ENCODE data around the gene LARP4.

The LARP4 gene

GRCh38 chr12:50402264-50403000 is 1.7 kb downstream of the LARP4 start:
- no peaks in the 10 kb centered on the region for H3K9me3 ChIP-seq (replicated peaks; ENCODE audit: insufficient read depth, low read length)
- H2AFZ ChIP-seq (ENCODE audit: low read length), result no peak overlapping the region
- no peaks in the 10 kb centered on the region for H3K4me1 ChIP-seq (ENCODE audit: low read length)
- H3K4me2 ChIP-seq (ENCODE audit: low read depth, low read length), result peak overlapping the region; percentile 83
- peak overlapping the region; percentile 96 for H3K4me3 ChIP-seq (ENCODE audit: low read length)
- no peaks in the 10 kb centered on the region for H3K9me2 ChIP-seq (replicated peaks; ENCODE audit: insufficient read depth, low read length)
- no peaks in the 10 kb centered on the region for H3K36me3 ChIP-seq (replicated peaks; ENCODE audit: insufficient read depth, low read length)
- peaks cover 7% of the 10 kb centered on the region; the same call in 1 of the 2 replicates for H4K20me1 ChIP-seq (ENCODE audit: insufficient read depth, low read length)
- H3F3A ChIP-seq (ENCODE audit: insufficient read depth, low read length), result peaks cover 18% of the 10 kb centered on the region
- TF ChIP-seq EZH2phosphoT487 (IDR thresholded peaks at IDR 0.05; ENCODE audit: low read length) (no peak), EZH2 (optimal IDR thresholded peaks at IDR 0.05; ENCODE audit: low read depth, low read length) (no peak), CTCF (IDR thresholded peaks at IDR 0.05; ENCODE audit: low read length) (no peak)
- H3K9ac ChIP-seq (ENCODE audit: low read length), result peak overlapping the region; percentile 80; the same call in 1 of the 2 replicates
- no peaks in the 10 kb centered on the region for H3K27me3 ChIP-seq (replicated peaks; ENCODE audit: insufficient read depth, low read length)
- DNase-seq, result no peak
- peaks cover 68% of the 10 kb centered on the region for H3K79me2 ChIP-seq (ENCODE audit: low read length)
- H3K27ac ChIP-seq (ENCODE audit: low read length), result no peak overlapping the region

GRCh38 chr12:50403001-50403440 is 2.3 kb downstream of the LARP4 start:
- H2AFZ ChIP-seq (ENCODE audit: low read length), result no peak overlapping the region
- peaks cover 74% of the 10 kb centered on the region for H3K79me2 ChIP-seq (ENCODE audit: low read length)
- H3K4me3 ChIP-seq (ENCODE audit: low read length), result peak overlapping the region; percentile 96
- no peak overlapping the region for H3K27ac ChIP-seq (ENCODE audit: low read length)
- peak overlapping the region; percentile 80; the same call in 1 of the 2 replicates for H3K9ac ChIP-seq (ENCODE audit: low read length)
- H3K9me3 ChIP-seq (replicated peaks; ENCODE audit: insufficient read depth, low read length), result no peaks in the 10 kb centered on the region
- no peak for DNase-seq
- no peak for TF ChIP-seq CTCF (IDR thresholded peaks at IDR 0.05; ENCODE audit: low read length)
- TF ChIP-seq EZH2phosphoT487 (IDR thresholded peaks at IDR 0.05; ENCODE audit: low read length), result no peak
- TF ChIP-seq EZH2 (optimal IDR thresholded peaks at IDR 0.05; ENCODE audit: low read depth, low read length), result no peak
- H3K4me2 ChIP-seq (ENCODE audit: low read depth, low read length), result peak overlapping the region; percentile 83
- peaks cover 18% of the 10 kb centered on the region for H3F3A ChIP-seq (ENCODE audit: insufficient read depth, low read length)
- no peaks in the 10 kb centered on the region for H3K27me3 ChIP-seq (replicated peaks; ENCODE audit: insufficient read depth, low read length)
- H4K20me1 ChIP-seq (ENCODE audit: insufficient read depth, low read length), result peaks cover 12% of the 10 kb centered on the region; the same call in 1 of the 2 replicates
- H3K9me2 ChIP-seq (replicated peaks; ENCODE audit: insufficient read depth, low read length), result no peaks in the 10 kb centered on the region
- no peaks in the 10 kb centered on the region for H3K4me1 ChIP-seq (ENCODE audit: low read length)
- no peaks in the 10 kb centered on the region for H3K36me3 ChIP-seq (replicated peaks; ENCODE audit: insufficient read depth, low read length)

GRCh38 chr12:50404307-50404706 is 3.6 kb downstream of the LARP4 start:
- H3K9ac ChIP-seq (ENCODE audit: low read length), result no peak overlapping the region
- H3K27ac ChIP-seq (ENCODE audit: low read length), result no peak overlapping the region
- no peaks in the 10 kb centered on the region for H3K9me2 ChIP-seq (replicated peaks; ENCODE audit: insufficient read depth, low read length)
- H4K20me1 ChIP-seq (ENCODE audit: insufficient read depth, low read length), result peaks cover 16% of the 10 kb centered on the region; the same call in 1 of the 2 replicates
- H3K4me3 ChIP-seq (ENCODE audit: low read length), result no peak overlapping the region
- no peaks in the 10 kb centered on the region for H3K36me3 ChIP-seq (replicated peaks; ENCODE audit: insufficient read depth, low read length)
- no peaks in the 10 kb centered on the region for H3K9me3 ChIP-seq (replicated peaks; ENCODE audit: insufficient read depth, low read length)
- peaks cover 18% of the 10 kb centered on the region for H3F3A ChIP-seq (ENCODE audit: insufficient read depth, low read length)
- no peak for TF ChIP-seq EZH2 (optimal IDR thresholded peaks at IDR 0.05; ENCODE audit: low read depth, low read length)
- no peak for TF ChIP-seq CTCF (IDR thresholded peaks at IDR 0.05; ENCODE audit: low read length)
- no peak for TF ChIP-seq EZH2phosphoT487 (IDR thresholded peaks at IDR 0.05; ENCODE audit: low read length)
- no peak overlapping the region for H3K4me2 ChIP-seq (ENCODE audit: low read depth, low read length)
- H2AFZ ChIP-seq (ENCODE audit: low read length), result no peak overlapping the region
- peaks cover 87% of the 10 kb centered on the region for H3K79me2 ChIP-seq (ENCODE audit: low read length)
- H3K27me3 ChIP-seq (replicated peaks; ENCODE audit: insufficient read depth, low read length), result no peaks in the 10 kb centered on the region
- no peak for DNase-seq
- H3K4me1 ChIP-seq (ENCODE audit: low read length), result no peaks in the 10 kb centered on the region

Measured in MM.1S (cell line).